ENCODE data around the gene GOLGA3.
"Not testable (repeated sequence)": the region's sequence is repeated elsewhere in the genome, so short reads cannot be mapped to it uniquely, and the experiment has no call there.

GOLGA3 gene

DNA sequence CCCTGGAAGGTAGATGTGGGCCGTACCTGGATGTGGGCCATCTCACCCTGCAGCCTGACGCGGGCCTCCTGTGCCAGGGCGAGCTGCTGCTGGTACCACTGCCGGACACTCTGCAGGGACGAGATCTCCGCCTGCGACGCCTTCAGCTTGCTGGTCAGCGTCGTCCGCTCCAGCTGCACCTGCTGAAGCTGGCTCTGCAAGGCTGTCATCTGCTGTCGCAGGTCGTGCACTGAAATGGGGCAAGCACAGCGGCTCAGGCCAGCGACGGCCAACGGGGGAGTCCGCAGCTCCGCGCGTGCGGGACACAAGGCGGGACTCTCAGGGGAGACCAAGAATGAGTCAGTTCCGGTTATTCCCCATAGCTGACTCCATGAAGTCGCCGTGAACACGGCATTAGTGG, 26.9 kb downstream of the GOLGA3 start:
- TF ChIP-seq, protein P1, sequence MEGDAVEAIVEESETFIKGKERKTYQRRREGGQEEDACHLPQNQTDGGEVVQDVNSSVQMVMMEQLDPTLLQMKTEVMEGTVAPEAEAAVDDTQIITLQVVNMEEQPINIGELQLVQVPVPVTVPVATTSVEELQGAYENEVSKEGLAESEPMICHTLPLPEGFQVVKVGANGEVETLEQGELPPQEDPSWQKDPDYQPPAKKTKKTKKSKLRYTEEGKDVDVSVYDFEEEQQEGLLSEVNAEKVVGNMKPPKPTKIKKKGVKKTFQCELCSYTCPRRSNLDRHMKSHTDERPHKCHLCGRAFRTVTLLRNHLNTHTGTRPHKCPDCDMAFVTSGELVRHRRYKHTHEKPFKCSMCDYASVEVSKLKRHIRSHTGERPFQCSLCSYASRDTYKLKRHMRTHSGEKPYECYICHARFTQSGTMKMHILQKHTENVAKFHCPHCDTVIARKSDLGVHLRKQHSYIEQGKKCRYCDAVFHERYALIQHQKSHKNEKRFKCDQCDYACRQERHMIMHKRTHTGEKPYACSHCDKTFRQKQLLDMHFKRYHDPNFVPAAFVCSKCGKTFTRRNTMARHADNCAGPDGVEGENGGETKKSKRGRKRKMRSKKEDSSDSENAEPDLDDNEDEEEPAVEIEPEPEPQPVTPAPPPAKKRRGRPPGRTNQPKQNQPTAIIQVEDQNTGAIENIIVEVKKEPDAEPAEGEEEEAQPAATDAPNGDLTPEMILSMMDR (IDR thresholded peaks at IDR 0.05; ENCODE audit: borderline replicate concordance, control extremely low read depth, extremely low read depth, insufficient read depth, missing control alignments), result no peak
- in situ Hi-C loops (cut with MboI; ENCODE audit: low sequenced_read_pairs, unreplicated experiment), result no loop called here
- no peak for DNase-seq (ENCODE audit: low spot score)

DNA sequence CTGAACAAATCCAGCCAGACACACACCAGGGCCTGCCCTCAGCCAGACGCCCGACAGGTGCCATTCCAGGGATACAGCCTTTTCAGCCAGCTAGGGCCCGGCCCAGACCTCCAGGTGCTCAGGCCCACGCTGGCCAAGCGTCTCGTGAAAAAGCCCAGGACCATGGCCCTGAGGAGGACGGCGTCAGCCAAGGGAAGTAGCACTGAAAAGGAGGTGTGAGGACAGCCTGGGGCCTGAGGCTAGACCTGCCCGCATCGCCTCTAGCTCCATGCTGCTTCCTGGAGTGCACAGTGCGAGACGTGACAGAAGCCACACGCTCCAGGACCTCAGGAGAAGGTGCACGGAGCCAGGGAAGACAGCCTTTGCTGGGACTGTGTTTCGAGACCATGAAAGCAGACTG, 29.8 kb downstream of the GOLGA3 start:
- no peak for DNase-seq (ENCODE audit: low spot score)
- in situ Hi-C loops (cut with MboI; ENCODE audit: low sequenced_read_pairs, unreplicated experiment), result no loop called here
- TF ChIP-seq, protein P1 (IDR thresholded peaks at IDR 0.05; ENCODE audit: borderline replicate concordance, control extremely low read depth, extremely low read depth, insufficient read depth, missing control alignments), result no peak

DNA sequence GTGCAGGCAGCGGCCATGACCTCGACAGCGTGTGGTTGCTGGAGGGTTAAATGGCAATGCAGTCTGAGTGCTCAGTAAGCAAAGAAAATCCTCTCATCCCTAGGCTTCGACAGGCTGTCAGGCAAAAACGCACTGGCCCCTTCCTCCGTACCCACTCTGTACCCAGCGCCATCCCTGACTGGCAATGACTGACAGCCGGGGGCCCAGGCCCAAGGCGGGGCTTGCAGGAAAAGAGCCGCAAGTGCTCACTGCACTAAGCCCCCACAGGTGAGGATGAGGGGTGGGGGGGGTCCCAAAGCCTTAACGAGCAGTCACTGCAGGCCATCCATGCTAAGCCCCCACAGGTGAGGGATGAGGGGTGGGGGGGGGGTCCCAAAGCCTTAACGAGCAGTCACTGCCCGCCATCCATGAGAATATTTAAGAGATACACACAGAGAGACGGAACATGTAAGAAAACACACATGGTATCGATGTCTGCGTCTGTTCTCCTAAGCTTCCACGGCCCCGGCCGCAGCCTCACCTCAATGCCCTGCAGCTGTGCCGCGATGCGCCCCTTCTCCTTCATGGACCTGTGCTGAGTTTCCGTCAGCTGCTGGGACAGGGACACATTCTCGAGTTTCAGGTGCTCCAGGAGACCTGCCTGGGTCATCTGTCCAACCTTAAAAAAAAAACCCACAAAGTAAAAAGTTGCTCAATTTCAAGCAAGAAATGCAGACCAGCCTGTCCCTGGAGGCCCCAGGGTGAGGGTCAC, 30.7 kb downstream of the GOLGA3 start:
- in situ Hi-C loops (cut with MboI; ENCODE audit: low sequenced_read_pairs, unreplicated experiment), result no loop called here
- DNase-seq (ENCODE audit: low spot score), result no peak

DNA sequence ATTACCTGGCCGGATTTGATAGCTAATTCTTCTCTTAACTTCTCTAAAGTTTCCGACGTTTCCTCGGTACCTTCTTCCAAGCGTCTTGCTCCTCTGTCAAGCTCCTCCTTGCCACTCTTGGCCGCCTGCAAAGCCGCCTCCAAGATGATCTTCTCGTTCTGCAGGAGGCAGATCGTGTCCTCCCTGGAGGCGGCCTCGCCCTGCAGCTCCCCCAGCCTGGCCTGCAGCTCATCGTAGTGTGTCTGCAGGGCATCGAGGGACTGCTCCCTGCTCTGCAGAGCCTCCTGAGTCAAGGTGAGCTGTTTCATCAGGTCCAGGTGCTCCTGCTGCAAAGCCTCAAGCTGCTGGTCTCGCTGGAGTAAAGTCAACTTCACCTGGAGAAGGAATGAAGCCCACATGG, 32.8 kb downstream of the GOLGA3 start:
- in situ Hi-C loops (cut with MboI; ENCODE audit: low sequenced_read_pairs, unreplicated experiment), result no loop called here
- no peak for DNase-seq (ENCODE audit: low spot score)
- TF ChIP-seq, protein P1 (IDR thresholded peaks at IDR 0.05; ENCODE audit: borderline replicate concordance, control extremely low read depth, extremely low read depth, insufficient read depth, missing control alignments), result no peak

More for the DNA sequence above, 30.7 kb downstream of the GOLGA3 start:
- TF ChIP-seq, protein P1 (IDR thresholded peaks at IDR 0.05; ENCODE audit: borderline replicate concordance, control extremely low read depth, extremely low read depth, insufficient read depth, missing control alignments), result no peak

DNA sequence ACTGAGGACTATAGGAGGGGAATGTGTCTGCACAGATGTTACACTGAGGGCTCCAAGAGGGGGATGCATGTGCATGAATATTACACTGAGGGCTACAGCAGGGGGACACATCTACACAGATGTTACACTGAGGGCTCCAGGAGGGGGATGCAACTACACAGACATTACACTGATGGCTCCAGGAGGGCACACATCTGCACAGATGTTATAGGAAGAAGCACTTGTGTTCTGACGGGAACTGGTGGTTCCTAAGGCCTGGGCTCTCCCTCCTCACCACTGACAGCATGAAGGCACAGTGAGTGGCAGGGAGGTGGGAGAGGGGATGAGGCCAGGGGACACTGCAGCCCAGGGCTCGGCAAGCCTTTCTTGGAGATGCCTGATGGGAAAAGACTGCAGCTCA, 36.7 kb downstream of the GOLGA3 start:
- DNase-seq (ENCODE audit: low spot score); in situ Hi-C loops (cut with MboI; ENCODE audit: low sequenced_read_pairs, unreplicated experiment): not testable (repeated sequence)

DNA sequence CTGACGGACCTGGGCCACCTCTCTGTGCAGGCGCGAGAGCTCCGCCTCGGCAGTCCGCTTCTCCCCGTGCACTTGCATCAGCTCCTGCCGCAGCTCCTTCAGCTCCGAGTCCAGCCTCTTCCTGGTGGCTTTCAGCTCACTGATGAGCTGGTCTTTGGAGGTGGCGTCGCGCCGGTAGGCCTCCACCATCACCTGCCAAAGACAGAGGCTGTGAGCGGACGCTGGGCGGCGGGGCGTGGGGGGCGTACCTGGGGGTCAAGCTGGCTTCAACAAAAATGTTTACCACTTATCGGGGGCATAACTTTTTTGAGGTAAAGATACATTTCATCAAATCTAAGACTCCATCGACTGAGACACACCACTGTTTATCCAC, 39.6 kb downstream of the GOLGA3 start:
- in situ Hi-C loops (cut with MboI; ENCODE audit: low sequenced_read_pairs, unreplicated experiment), result no loop called here
- no peak for DNase-seq (ENCODE audit: low spot score)
- TF ChIP-seq, protein P1 (IDR thresholded peaks at IDR 0.05; ENCODE audit: borderline replicate concordance, control extremely low read depth, extremely low read depth, insufficient read depth, missing control alignments), result no peak

DNA sequence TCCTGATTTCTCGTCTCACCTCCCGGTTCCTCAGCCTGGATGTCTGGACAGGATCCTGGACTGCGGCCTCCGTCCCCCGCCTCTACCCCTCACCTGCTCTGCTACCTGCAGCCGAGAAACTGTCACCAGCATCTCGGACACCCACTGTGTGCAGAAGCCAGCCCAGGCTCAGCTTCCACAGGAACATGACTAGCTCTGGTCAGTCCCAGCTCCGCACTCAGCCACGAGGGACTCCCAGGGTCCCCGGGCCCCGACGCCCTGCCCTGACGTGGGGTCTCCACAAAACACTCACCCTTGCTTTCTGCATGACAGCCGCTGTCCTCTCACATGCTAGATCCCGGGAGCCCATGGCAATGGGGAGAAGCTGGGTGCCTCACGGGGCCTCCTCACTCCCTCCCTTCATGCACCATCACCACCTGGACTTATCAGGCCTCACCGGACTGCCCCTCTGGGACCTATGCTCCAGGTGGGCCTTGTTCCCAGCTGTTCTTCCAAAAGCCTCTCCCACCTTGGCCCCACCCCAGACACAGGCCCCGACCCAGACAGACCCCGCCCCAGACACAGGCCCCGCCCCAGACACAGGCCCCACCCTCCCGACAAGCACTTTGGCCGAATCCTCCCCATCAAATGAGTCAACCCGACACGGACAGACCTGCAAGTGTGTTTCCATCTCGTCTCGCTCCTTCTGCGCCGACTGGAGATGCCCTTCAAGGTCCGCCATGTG, 40.1 kb downstream of the GOLGA3 start:
- TF ChIP-seq, protein P1 (IDR thresholded peaks at IDR 0.05; ENCODE audit: borderline replicate concordance, control extremely low read depth, extremely low read depth, insufficient read depth, missing control alignments), result no peak
- DNase-seq (ENCODE audit: low spot score), result no peak
- in situ Hi-C loops (cut with MboI; ENCODE audit: low sequenced_read_pairs, unreplicated experiment), result no loop called here

All from GM13976 (cell line).